ENCODE data around the gene TBC1D5.

Gene TBC1D5

DNA sequence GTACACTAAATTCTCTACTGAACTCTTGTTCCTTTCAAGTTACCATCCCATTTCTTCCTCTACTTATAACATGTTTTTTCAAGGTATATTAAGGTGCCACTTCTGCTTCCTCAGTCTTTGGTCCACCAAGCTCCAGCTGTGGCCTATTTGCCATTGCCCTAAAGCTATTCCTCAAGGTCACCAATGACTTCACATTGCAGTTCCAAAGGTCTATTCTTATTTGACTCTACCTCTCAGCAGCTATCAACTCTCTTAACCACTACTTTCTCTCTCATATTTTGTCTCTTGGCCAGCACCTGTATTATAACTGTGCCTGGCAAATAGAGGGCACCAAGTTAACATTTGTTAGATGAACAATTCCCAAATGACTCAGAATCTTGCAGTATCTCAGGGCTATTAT, 503.0 kb downstream of the TBC1D5 start:
- H3K4me3 ChIP-seq (ENCODE audit: low read depth, low read length): no peak overlapping the region
- no peak for TF ChIP-seq CTCF (IDR thresholded peaks at IDR 0.05; ENCODE audit: borderline replicate concordance, insufficient read depth, low read depth, low read length)

- H3K4me3 ChIP-seq (ENCODE audit: low read depth, low read length): no peak overlapping the region
- no peak for TF ChIP-seq CTCF (IDR thresholded peaks at IDR 0.05; ENCODE audit: borderline replicate concordance, insufficient read depth, low read depth, low read length)
Measured at GRCh38 chr3:17238023-17238422, 504.4 kb downstream of the TBC1D5 start.

DNA sequence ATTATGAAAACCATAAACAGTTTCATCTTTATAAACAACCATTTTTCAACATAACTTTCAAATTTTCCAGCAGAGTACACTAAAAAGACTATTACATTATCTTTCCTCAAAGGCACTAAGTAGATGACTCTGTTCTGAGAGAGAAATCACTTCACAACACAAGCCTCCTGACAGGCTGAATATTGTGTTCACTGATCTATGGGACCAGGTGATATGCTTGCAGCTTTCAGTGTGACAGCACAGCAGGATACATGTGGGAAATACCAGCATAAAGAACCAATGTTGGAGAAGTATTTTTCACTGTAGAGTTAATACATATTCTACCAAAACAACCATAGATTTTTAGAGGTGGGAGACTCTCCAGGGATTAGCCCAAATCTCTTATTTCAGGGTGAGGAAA, 507.1 kb downstream of the TBC1D5 start:
- no peak for TF ChIP-seq CTCF (IDR thresholded peaks at IDR 0.05; ENCODE audit: borderline replicate concordance, insufficient read depth, low read depth, low read length)
- H3K4me3 ChIP-seq (ENCODE audit: low read depth, low read length): no peak overlapping the region

- no peak for TF ChIP-seq CTCF (IDR thresholded peaks at IDR 0.05; ENCODE audit: borderline replicate concordance, insufficient read depth, low read depth, low read length)
- no peak overlapping the region for H3K4me3 ChIP-seq (ENCODE audit: low read depth, low read length)
Measured at GRCh38 chr3:17234382-17234781, 508.0 kb downstream of the TBC1D5 start.

DNA sequence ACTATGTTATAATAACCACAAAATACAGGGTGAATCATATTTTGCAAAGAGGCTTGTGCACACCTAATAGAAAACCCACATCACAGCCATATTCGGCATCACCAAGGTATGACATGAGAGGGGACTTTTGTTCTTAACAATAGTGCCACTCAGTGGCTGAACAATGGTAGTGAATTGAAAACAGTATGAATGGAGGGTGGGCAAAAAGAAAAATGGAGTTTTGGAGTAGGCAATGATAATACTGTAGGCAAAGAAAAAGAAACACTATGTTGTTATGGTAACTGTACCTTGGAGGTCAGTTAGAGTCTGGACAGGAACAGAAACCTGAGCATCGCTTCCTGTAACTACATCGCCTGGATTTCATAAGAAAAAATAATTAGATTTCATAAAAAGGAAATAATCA, 509.0 kb downstream of the TBC1D5 start:
- no peak overlapping the region for H3K4me3 ChIP-seq (ENCODE audit: low read depth, low read length)
- TF ChIP-seq CTCF (IDR thresholded peaks at IDR 0.05; ENCODE audit: borderline replicate concordance, insufficient read depth, low read depth, low read length): peak; percentile 45; the same call in 1 of the 2 replicates

- no peak overlapping the region for H3K4me3 ChIP-seq (ENCODE audit: low read depth, low read length)
- TF ChIP-seq CTCF (IDR thresholded peaks at IDR 0.05; ENCODE audit: borderline replicate concordance, insufficient read depth, low read depth, low read length): no peak
Measured at GRCh38 chr3:17232442-17232841, 510.0 kb downstream of the TBC1D5 start.

GRCh38 chr3:17231537-17232261, 510.7 kb downstream of the TBC1D5 start:
- H3K4me3 ChIP-seq (ENCODE audit: low read depth, low read length): no peak overlapping the region
- no peak for TF ChIP-seq CTCF (IDR thresholded peaks at IDR 0.05; ENCODE audit: borderline replicate concordance, insufficient read depth, low read depth, low read length)

All from GM12875 (cell line).